Mesenchymal stem cell (in vitro differentiated cells and primary cell): ENCODE measurements around the gene LRATD1.

Source experiments
- DNase-seq: peaks from one replicate; pipeline ENCODE4 v3.0.0-alpha.2; 2013
- H2AFZ ChIP-seq: one replicate; pipeline ENCODE4 v1.6.1; 2013; ENCODE audit warnings: low read depth, mild to moderate bottlenecking, control low read depth, inconsistent platforms, low read length, moderate library complexity
- H2AK5ac ChIP-seq: 2 replicates; pipeline ENCODE4 v1.6.1; 2013; ENCODE audit warnings: low read length, moderate library complexity, mild to moderate bottlenecking, inconsistent platforms; ENCODE audit not compliant: severe bottlenecking
- H2BK120ac ChIP-seq: one replicate; pipeline ENCODE4 v1.6.1; 2013; ENCODE audit warnings: low read depth, mild to moderate bottlenecking, inconsistent platforms, low read length, moderate library complexity
- H2BK12ac ChIP-seq, 2 experiments: one replicate each; pipeline ENCODE4 v1.6.1; 2013; ENCODE audit warnings: inconsistent platforms in 2 of 2, low read length in 2 of 2, mild to moderate bottlenecking in 2 of 2, moderate library complexity in 2 of 2, control low read depth in 1 of 2
- H2BK15ac ChIP-seq: one replicate; pipeline ENCODE4 v1.6.1; 2013; ENCODE audit warnings: mild to moderate bottlenecking, low read depth, inconsistent platforms; ENCODE audit not compliant: poor library complexity, severe bottlenecking
- H2BK5ac ChIP-seq: 2 replicates; pipeline ENCODE4 v1.6.1; 2013; ENCODE audit warnings: low read depth, mild to moderate bottlenecking, low read length, control low read depth, inconsistent platforms; ENCODE audit not compliant: poor library complexity, severe bottlenecking
- H3K14ac ChIP-seq, 2 experiments: one replicate each; pipeline ENCODE4 v1.6.1; 2013; ENCODE audit warnings: inconsistent platforms in 2 of 2, low read length in 2 of 2, control low read depth in 1 of 2, mild to moderate bottlenecking in 1 of 2, moderate library complexity in 1 of 2
- H3K18ac ChIP-seq, 2 experiments: one replicate each; pipeline ENCODE4 v1.6.1; 2013; ENCODE audit warnings: inconsistent platforms in 2 of 2, low read length in 2 of 2, control low read depth in 1 of 2, low read depth in 1 of 2, mild to moderate bottlenecking in 1 of 2
- H3K23ac ChIP-seq, 2 experiments: one replicate each; pipeline ENCODE4 v1.6.1; 2013; ENCODE audit warnings: inconsistent platforms in 2 of 2, low read length in 2 of 2, mild to moderate bottlenecking in 2 of 2, moderate library complexity in 2 of 2, control low read depth in 1 of 2
- H3K27ac ChIP-seq: 2 replicates; pipeline ENCODE4 v1.5.1; 2013; ENCODE audit warnings: mild to moderate bottlenecking, moderate library complexity, low read length, control low read depth, inconsistent platforms; ENCODE audit not compliant: poor library complexity, severe bottlenecking
- H3K27me3 ChIP-seq, 2 experiments: 2 replicates each; pipeline versions ENCODE4 v1.6.1 to v1.7.0; 2013; ENCODE audit warnings: low read length in 2 of 2, mild to moderate bottlenecking in 2 of 2, moderate library complexity in 2 of 2, control low read depth in 1 of 2, inconsistent platforms in 1 of 2; ENCODE audit not compliant: control insufficient read depth in 1 of 2, insufficient read depth in 1 of 2
- H3K36me3 ChIP-seq, 2 experiments: 2 replicates each; pipeline versions ENCODE4 v1.6.1 to v1.7.0; 2013; ENCODE audit warnings: low read length in 2 of 2, control low read depth in 1 of 2, inconsistent platforms in 1 of 2, low read depth in 1 of 2, mild to moderate bottlenecking in 1 of 2; ENCODE audit not compliant: insufficient read depth in 2 of 2, control insufficient read depth in 1 of 2
- H3K4ac ChIP-seq, 2 experiments: one replicate each; pipeline ENCODE4 v1.6.1; 2013; ENCODE audit warnings: inconsistent platforms in 2 of 2, low read length in 2 of 2, mild to moderate bottlenecking in 2 of 2, moderate library complexity in 2 of 2, control low read depth in 1 of 2, low read depth in 1 of 2
- H3K4me1 ChIP-seq: 2 replicates; pipeline ENCODE4 v1.6.1; 2013; ENCODE audit warnings: low read depth, low read length, control low read depth; ENCODE audit not compliant: control insufficient read depth, insufficient read depth
- H3K4me2 ChIP-seq: 2 replicates; pipeline ENCODE4 v1.6.1; 2013; ENCODE audit warnings: low read length, mild to moderate bottlenecking, inconsistent platforms; ENCODE audit not compliant: poor library complexity, severe bottlenecking
- H3K4me3 ChIP-seq, 2 experiments: 2 replicates each; pipeline versions ENCODE4 v1.5.1 to v1.7.0; 2013; ENCODE audit warnings: low read length in 2 of 2, mild to moderate bottlenecking in 2 of 2, control low read depth in 1 of 2, low read depth in 1 of 2; ENCODE audit not compliant: insufficient read depth in 1 of 2
- H3K79me1 ChIP-seq: replicated peaks from 2 replicates; pipeline ENCODE4 v1.6.1; 2013; ENCODE audit warnings: mild to moderate bottlenecking, control low read depth, low read length, inconsistent platforms; ENCODE audit not compliant: poor library complexity, severe bottlenecking
- H3K9ac ChIP-seq: 2 replicates; pipeline ENCODE4 v1.7.0; 2013; ENCODE audit warnings: mild to moderate bottlenecking, low read length, moderate library complexity
- H3K9me3 ChIP-seq: 2 replicates; pipeline ENCODE4 v1.7.0; 2013; ENCODE audit warnings: mild to moderate bottlenecking, low read length; ENCODE audit not compliant: control insufficient read depth
- H4K8ac ChIP-seq: one replicate; pipeline ENCODE4 v1.6.1; 2013; ENCODE audit warnings: inconsistent platforms, mild to moderate bottlenecking, low read length, moderate library complexity
- H4K91ac ChIP-seq: one replicate; pipeline ENCODE4 v1.6.1; 2013; ENCODE audit warnings: mild to moderate bottlenecking, low read length, inconsistent platforms
- WGBS: methylation state at CpG from one replicate; pipeline ENCODE4 v1.1.7; 2013; ENCODE audit warnings: mixed read lengths; 5-methylcytosine and 5-hydroxymethylcytosine counted together

The LRATD1 gene

DNA sequence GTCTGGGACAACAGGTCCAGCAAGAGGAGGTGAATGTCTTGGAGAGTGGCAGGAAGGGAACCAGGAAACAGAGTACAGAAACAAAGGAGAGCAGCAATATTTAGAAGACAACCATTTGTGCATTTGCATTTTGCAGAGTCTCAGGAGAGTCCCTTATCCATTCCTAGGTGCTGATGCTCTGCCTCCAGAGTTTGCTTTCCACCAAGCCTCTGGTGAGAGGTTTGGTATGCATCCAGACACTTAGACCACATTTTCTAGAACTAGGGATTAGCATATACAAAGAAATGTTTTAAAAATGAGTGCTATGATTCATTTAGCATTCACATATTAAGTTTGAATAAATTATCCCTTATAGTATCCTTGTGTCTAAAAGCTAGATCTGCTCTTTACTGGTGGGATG, 18.5 kb upstream of the LRATD1 start:
- Histone ChIP-seq H3K79me1 (no peaks in the 10 kb centered on the region), H3K14ac (no peak overlapping the region), H2BK120ac (no peak overlapping the region), H3K9ac (no peak overlapping the region), H3K18ac (no peak overlapping the region), H3K4ac (no peak overlapping the region), H3K36me3 (no peaks in the 10 kb centered on the region), H4K8ac (no peak overlapping the region), H3K4me1 (no peaks in the 10 kb centered on the region), H3K4me3 (no peak overlapping the region), H2BK12ac (no peak overlapping the region), H3K27ac (no peak overlapping the region), H2BK15ac (no peak overlapping the region), H2AK5ac (no peak overlapping the region), H3K9me3 (no peaks in the 10 kb centered on the region), H2AFZ (no peak overlapping the region), H4K91ac (no peak overlapping the region), H3K27me3 (no peaks in the 10 kb centered on the region), H2BK5ac (no peak overlapping the region), H3K4me2 (no peak overlapping the region), H3K23ac (no peak overlapping the region)
- DNase-seq, result no peak

- Histone ChIP-seq H2AK5ac (no peak overlapping the region), H3K4me3 (no peak overlapping the region), H3K27me3 (no peaks in the 10 kb centered on the region), H3K23ac (no peak overlapping the region), H3K14ac (no peak overlapping the region), H3K9me3 (no peaks in the 10 kb centered on the region), H3K9ac (no peak overlapping the region), H2BK5ac (no peak overlapping the region), H2BK15ac (no peak overlapping the region), H4K91ac (no peak overlapping the region), H2AFZ (no peak overlapping the region), H3K4me1 (no peaks in the 10 kb centered on the region), H3K18ac (no peak overlapping the region), H2BK120ac (no peak overlapping the region), H4K8ac (no peak overlapping the region), H3K36me3 (no peaks in the 10 kb centered on the region), H3K4ac (no peak overlapping the region), H3K79me1 (no peaks in the 10 kb centered on the region), H2BK12ac (no peak overlapping the region), H3K27ac (no peak overlapping the region), H3K4me2 (no peak overlapping the region)
- no peak for DNase-seq
These were observed 17.4 kb upstream of the LRATD1 start for GRCh38 chr2:14615121-14615520.

- WGBS, result 91% methylated on average over 9 of the region's 9 CpGs
- no peaks in the 10 kb centered on the region for H3K79me1 ChIP-seq
- H2BK5ac ChIP-seq, result no peak overlapping the region
- H2AFZ ChIP-seq, result no peak overlapping the region
- no peak overlapping the region for H3K23ac ChIP-seq
- no peak overlapping the region for H3K4me2 ChIP-seq
- no peak overlapping the region for H3K4me3 ChIP-seq
- H2BK15ac ChIP-seq, result no peak overlapping the region
- H3K4ac ChIP-seq, result no peak overlapping the region
- no peak overlapping the region for H3K9ac ChIP-seq
- no peaks in the 10 kb centered on the region for H3K9me3 ChIP-seq
- no peaks in the 10 kb centered on the region for H3K27me3 ChIP-seq
- no peak overlapping the region for H2AK5ac ChIP-seq
- H3K14ac ChIP-seq, result no peak overlapping the region
- no peaks in the 10 kb centered on the region for H3K4me1 ChIP-seq
- H2BK120ac ChIP-seq, result no peak overlapping the region
- H3K18ac ChIP-seq, result no peak overlapping the region
- no peak overlapping the region for H3K27ac ChIP-seq
- H4K8ac ChIP-seq, result no peak overlapping the region
- H2BK12ac ChIP-seq, result no peak overlapping the region
- no peaks in the 10 kb centered on the region for H3K36me3 ChIP-seq
- H4K91ac ChIP-seq, result no peak overlapping the region
- no peak for DNase-seq
These were observed 16.8 kb upstream of the LRATD1 start for GRCh38 chr2:14615760-14616159.

DNA sequence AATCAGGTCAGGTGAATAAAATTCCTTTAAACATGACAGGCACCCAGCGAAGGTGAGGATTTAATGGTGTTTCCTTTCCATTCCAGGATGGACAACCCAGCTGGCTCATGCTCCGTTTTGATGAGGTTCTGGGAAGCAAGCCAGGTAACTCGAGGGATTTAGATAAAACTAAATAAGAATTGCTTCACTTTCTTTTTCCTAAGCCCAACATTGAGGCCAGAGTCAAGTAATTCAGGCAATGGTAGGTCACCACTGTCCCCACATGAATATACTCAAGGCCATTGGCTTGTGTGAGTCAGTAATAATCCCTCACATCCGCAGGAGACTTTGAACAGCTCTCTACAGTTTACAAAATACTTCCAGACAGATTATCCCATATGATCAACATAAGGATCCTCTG, 16.2 kb upstream of the LRATD1 start:
- no peak overlapping the region for H3K23ac ChIP-seq
- no peak overlapping the region for H4K91ac ChIP-seq
- no peak overlapping the region for H2BK5ac ChIP-seq
- H2AFZ ChIP-seq, result no peak overlapping the region
- no peak for DNase-seq
- H3K18ac ChIP-seq, result no peak overlapping the region
- no peaks in the 10 kb centered on the region for H3K9me3 ChIP-seq
- no peak overlapping the region for H4K8ac ChIP-seq
- H3K27ac ChIP-seq, result no peak overlapping the region
- H3K27me3 ChIP-seq, result no peaks in the 10 kb centered on the region
- no peak overlapping the region for H3K4me2 ChIP-seq
- no peak overlapping the region for H2BK120ac ChIP-seq
- H3K79me1 ChIP-seq, result no peaks in the 10 kb centered on the region
- H2BK15ac ChIP-seq, result no peak overlapping the region
- H2BK12ac ChIP-seq, result no peak overlapping the region
- WGBS, result 55% methylated on average over 4 of the region's 4 CpGs
- no peak overlapping the region for H3K9ac ChIP-seq
- H3K4me1 ChIP-seq, result no peaks in the 10 kb centered on the region
- no peak overlapping the region for H3K14ac ChIP-seq
- H3K36me3 ChIP-seq, result no peaks in the 10 kb centered on the region
- H2AK5ac ChIP-seq, result no peak overlapping the region
- no peak overlapping the region for H3K4ac ChIP-seq
- no peak overlapping the region for H3K4me3 ChIP-seq
